HG02884 (cell line): ENCODE results near the gene RETSAT.
A peak's percentile ranks its signal among the peaks of the same experiment; 100 is the strongest.
"Not testable (repeated sequence)": the region's sequence is repeated elsewhere in the genome, so short reads cannot be mapped to it uniquely, and the experiment has no call there.

Source experiments
- ATAC-seq: cut with Tn5 transposase; IDR thresholded peaks from one replicate; pipeline ENCODE4 v1.9.1; 2021; ENCODE audit warnings: mild to moderate bottlenecking, moderate library complexity; ENCODE audit not compliant: unreplicated experiment

Gene RETSAT

DNA sequence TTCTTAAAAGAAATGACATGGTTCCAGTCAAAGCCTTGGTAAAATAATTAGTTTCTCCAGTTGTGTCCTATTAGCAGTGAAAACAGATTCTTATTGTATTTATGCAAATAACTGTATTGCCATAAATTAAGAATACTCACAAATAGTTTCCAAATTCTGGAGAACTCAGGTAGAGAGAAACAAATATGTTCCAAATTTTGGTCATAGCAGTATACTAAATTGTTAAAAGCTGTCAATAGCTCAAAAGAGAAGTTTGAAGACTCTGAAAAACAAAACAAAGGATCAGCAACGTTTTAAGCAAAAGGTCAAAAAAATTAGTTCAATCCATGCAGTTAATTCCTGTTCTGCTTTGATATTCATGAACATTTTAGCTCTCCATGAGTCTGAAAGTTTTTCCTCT, 25.7 kb upstream of the RETSAT start:
- no peak for ATAC-seq

DNA sequence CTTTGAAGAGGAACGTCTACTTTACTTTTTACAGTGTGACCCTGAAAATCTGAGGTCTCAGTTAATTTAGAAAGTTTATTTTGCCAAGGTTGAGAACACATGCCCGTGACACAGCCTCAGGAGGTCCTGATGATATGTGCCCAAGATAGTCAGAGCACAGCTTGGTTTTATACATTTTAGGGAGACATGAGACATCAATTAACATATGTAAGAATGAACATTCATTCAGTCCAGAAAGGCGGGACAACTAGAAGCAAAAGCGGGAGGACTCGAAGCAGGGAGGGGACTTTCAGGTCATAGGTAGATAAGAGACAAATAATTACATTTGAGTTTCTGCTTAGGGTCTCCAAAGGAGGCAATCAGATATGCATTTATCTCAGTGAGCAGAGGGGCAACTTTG, 23.9 kb upstream of the RETSAT start:
- no peak for ATAC-seq

DNA sequence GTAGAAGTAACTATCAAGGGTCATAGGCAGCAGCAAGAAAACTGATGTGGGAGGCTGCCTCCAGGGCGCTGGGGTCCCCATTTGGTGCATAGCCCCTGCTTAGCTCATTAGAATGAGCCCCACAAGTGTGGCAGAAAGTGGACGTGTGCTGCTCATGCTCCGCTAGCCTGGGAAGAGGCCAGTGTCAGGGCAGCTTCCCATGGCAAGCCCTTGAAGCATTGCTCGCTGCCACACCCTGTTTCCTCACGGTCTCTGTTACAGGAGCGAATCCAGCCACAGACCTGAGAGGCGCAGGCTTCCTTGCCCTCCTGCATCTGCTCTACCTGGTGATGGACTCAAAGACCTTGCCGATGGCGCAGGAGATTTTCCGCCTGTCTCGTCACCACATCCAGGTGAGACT, 22.8 kb upstream of the RETSAT start:
- ATAC-seq, result no peak

DNA sequence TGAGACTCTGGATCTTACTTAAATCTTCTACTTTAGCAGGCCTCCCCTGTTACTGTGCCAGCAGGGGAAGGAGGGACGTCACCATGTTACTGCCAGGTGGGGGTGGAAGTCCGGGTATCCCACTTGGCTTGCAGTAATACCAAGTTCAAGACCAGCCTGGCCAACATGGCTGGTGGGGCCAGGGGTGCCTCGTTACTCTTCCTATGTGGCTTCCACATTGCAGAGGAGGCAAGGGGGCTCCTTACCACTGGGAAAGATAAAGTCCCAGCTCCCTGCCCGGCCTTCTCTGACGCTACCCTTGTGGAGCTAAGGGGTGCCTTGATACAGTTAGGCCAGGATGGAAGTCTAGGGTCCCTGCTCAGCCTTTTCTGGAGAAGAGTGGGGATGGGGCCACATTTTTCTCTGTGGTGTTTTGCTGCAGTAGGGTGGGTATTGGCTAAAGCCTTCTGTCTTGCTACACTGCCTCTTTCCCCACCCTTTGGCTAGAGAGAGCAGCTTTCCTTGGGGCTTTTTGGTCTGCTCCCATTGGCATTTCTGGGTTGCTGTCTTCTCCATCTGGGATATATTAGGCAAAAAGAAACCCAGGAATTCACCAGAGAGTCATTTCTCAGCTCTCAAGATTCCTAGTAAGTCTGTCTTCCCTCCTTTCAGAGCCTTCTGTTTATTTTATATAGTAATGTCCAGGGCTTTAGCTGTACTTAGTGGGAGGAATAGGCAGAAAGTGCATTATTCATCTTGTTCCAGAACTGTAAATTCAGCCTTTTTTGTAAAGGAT, 22.1 kb upstream of the RETSAT start:
- ATAC-seq, result no peak

DNA sequence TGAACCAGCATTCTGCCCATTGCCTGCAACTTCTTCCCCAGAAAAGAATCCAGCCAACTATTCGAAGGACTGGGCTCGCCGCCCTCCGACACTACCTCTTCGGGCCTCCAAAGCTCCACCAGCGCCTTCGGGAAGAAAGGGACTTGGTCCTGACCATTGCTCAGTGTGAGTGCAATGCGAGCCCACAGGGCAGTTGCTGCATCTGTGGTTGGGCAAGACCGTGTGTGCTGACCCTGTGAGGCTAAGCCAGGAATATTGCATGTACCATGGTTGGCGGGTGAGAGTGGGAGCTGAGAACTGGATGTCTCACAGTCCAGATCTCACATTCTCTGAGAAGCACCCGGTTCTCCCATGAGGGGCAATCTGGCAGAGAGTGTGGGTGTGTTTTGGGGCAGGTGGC, 16.7 kb upstream of the RETSAT start:
- no peak for ATAC-seq

DNA sequence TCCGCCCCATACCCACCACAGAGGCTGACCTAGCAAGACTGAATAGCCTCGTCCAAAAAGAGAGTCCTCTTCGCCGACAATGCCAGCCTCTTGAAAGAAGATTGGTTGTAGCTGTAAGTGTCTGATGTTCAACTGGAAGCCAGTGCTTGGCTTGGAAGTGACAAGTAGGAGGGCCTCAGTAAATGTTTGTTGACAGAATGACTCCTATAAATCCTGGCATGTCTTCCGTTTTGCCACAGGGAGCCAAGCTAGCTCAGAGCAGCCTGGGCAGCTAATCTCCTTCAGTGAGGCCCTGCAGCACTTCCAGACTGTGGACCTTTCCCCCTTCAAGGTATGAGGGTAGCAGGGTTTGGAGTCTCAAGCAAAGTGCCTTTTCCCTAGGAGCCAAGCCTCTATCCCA, 15.2 kb upstream of the RETSAT start:
- ATAC-seq, result no peak

DNA sequence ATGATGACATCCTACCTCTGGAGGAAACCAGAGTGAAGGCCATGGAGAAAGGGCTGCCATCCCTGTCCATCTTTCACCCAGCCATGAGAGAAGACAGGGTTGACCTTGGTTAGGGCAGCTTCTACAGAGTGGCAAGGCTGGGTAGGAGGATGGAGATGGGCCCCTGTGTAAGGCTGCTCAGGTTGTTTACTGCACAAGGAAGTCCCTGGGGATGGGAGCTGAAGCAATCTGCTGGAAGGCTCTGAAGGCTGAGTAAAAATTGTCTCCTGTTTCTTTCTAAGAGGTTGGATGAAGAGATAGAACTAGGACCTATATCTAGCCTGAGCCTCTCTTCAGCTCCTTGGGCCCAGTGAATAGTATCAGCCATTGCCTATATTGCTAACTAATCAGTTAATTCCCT, 14.6 kb upstream of the RETSAT start:
- ATAC-seq, result no peak

DNA sequence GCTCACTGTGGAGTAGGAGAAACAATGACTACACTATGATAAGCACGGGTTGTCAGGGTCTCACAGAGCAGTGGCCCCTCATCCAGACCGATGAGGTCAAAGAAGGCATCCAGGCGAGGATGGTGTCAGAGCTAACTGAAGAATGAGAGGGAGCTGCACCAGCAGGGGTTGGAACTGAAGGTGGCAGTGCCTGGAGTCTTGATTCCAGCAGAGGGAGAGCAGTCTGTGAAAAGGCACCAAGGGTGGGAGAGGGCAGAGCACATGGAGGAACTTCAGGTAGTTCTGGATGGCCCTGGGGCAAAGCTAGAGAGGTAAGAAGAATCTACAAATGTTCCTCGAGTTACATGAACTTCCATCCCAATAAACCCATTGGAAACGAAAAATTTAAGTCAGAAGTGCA, 12.9 kb upstream of the RETSAT start:
- no peak for ATAC-seq

DNA sequence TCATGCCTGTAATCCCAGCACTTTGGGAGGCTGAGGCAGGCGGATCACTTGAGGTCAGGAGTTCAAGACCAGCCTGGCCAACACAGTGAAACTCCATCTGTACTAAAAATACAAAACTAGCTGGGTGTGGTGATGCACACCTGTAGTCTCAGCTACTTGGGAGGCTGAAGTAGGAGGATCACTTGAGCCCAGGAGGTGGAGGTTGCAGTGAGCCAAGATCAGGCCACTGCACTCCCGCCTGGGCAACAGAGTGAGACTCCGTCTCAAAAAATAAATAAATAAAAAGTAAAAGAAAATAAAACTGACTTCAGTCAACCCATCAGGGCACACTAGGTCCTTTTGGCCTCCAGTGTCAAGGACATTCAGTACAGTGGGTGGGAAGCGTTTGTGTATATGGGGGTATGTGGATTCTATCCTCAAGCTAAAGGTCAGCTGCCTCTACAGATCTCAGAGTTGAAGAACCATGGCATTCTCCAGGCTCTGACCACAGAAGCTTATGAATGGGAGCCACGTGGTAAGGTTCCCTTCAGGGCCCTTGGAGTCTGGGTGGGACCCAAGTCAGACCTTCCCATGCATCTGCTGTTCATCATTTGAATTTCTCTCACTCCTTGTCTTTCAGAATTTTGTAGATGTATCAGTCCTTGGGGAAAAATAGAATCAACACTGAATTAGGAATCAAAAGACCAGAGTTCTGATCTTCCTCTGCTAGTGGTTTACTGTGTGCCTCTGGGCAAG, 8.5 kb upstream of the RETSAT start:
- not testable (repeated sequence) for ATAC-seq

DNA sequence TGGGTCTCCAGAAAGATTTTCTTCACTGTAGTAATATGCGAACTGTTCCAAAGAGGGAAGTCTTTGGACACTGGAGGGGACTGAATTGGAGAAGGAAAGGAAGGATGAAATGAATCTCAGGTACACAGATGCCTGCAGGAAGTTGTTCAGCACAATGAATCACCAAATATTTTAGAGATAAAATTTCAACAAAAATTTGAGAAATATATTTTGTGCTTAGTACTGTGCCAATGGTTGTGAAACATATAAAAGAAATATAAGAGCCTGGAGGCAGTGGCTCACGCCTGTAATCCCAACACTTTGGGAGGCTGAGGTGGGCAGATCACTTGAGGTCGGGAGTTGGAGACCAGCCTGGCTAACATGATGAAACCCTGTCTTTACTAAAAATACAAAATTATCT, 3.4 kb upstream of the RETSAT start:
- no peak for ATAC-seq

DNA sequence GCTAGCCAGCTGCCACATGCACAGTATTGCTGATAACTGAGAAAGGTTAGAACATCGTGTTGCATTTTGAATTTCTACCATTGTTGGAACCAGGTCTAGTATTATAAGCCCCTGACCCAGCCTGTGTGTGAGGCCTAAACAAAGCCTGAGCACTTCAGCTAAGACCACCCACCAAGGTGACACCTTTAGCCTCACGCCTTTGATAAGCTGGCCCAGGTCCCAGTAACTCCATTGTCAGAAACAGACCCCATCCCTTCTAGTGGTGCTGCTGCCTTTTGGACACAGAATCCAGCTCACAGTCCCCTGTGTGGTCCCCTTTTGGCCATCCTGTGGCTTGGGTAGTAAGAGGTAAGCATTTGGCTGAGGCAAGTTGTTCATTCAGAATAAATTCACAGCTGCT, 1.9 kb upstream of the RETSAT start:
- no peak for ATAC-seq

DNA sequence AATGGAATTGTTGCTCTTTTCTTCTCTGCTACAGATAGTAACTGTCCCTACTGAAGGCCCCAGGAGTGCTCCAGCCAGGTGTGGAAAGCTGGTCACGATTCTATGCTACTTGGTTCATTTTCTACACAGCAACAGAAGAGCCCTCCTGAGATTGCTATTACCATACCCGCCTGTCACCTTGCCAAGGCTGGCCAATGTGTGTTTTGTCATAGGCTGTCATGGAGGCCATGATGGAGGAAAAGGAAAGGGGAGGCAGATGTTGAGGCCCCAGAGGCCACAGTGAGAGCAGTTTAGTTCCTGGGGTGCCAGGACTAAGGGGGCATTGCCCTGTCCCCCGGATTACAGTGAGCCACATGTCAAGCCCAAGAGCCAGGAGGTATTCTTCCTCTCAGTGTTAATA, 1.2 kb upstream of the RETSAT start:
- no peak for ATAC-seq

DNA sequence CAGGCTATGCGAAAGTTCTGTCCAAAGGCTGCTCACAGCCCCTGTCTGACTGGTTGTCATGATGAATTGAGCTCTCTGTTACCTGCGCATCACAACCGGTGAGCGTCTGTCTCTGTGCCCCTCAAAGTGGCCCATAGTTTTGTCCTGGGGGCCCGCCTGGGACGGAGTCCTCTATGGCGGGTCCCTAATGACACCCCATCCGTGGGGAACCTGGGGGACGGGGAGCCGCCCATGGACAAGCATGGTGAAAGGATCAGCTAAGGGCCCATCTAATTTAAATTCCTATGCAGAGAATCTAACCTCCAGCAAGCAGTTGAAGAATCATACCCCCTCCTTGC, 714 bp upstream of the RETSAT start:
- ATAC-seq, result peak; percentile 1

DNA sequence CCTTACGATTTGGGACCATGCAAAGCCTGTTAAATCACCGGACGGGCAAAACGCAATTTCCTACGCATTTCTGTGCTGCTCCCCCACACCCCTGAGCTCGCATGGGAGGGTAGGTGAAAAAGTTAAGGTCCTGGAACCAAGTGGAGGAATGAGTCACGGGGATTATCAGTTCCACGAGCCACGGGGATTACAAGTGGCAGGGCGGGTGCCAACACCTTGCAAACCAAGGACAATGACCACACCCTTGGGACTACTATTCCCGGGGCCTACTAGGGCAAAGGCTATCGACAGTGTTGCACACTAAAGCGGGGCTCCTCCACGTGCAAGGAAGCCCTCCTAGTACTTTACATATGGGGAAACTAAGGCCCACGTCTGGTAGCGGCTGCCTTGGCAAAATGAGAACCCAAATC, 447 bp downstream of the RETSAT start:
- ATAC-seq, result no peak

DNA sequence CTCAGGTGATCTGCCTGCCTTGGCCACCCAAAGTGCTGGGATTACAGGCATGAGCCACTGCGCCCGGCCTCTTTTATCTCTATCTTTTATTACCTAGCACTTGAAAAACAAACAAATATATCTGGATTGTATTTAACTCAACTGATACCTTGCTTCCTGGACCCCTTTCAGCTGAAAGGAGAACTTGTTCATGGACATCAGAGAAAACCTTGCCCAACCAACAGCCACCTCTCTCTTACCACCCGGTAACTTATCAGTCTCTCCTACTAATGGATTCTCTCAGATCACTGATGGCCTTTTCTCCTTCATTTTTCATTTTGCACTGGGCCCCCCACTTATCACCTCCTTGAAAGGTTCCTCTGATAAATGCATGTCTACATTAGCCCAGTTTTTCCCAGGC, 6.7 kb downstream of the RETSAT start:
- ATAC-seq, result no peak

DNA sequence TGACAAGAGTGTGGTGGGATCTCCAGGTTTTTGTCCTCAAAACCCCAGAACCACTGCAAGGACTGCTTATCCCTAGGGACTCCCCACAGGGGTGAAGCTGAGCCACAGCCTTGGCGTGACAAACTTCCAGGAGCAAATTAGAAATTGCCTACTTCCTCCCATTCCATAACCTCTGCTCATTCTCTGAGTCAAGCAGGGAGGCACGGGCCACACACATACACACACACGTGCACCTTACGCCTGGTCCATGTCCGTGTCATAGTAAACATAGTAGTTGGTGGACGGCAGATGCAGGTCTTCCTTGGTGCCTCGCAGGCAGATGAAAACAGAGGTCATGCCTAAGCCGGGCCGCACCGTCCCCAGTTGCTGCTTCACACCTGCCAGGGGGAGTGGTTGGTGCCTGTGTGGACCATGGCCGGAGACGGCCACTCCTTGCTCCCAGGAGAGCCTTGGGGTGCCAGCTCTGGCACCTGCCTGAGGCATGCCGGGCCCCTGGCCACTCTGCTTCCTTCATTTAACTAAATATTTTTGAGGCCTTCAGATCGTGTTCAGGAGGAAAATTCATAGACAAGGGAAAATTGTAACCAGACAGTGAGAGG, 9.9 kb downstream of the RETSAT start:
- ATAC-seq, result no peak

DNA sequence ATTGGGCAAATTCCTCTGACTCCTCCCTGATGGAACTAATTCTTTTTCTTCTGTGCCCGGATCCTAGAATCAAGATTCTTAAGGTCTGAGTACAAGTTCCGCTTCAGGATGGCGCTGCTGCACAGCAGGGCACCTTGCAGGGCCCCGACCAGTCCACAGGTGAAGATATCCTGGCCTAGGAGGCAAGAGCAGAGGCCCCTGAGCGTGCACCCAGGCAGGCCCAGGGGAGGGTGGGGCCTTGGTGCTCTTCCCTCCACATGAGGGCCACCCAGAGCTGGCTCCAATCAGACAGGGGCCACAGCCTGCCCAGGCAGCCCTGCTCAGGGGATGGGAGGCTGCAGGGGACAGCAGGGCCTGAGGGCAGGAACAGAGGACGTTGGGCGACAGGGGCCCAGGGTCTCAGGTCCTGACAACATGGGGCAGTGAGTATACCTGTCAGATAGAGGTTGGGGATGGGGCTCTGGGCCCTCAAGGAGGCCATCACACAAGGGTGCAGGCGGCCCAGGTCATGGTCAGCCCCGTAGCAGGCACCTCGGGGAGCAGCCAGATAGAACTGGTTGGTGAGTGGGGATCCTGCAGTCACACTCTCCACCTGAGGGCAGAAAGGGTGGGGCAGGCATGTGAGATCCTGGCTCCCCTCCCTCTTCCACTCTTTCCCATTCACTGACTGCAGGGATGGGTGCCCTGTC, 11.0 kb downstream of the RETSAT start:
- not testable (repeated sequence) for ATAC-seq

DNA sequence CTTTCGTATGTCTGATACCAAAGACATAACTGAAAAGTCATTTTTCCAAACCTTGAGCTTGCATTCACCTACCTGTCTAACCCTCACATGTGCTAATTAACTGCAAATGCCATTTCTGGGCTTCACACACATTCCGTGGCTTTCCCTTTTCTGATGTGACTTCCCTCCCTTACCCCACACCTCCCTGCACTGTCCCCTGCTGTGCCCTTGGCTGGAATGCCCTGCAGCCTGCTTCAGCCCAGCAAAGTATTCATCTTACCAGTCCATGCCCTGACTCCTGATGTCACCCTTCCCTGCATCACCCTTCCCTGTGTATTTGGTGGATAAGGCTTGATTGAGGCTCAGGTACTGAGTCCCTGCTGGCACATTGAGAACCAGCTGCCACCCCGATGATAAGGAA, 12.2 kb downstream of the RETSAT start:
- no peak for ATAC-seq

DNA sequence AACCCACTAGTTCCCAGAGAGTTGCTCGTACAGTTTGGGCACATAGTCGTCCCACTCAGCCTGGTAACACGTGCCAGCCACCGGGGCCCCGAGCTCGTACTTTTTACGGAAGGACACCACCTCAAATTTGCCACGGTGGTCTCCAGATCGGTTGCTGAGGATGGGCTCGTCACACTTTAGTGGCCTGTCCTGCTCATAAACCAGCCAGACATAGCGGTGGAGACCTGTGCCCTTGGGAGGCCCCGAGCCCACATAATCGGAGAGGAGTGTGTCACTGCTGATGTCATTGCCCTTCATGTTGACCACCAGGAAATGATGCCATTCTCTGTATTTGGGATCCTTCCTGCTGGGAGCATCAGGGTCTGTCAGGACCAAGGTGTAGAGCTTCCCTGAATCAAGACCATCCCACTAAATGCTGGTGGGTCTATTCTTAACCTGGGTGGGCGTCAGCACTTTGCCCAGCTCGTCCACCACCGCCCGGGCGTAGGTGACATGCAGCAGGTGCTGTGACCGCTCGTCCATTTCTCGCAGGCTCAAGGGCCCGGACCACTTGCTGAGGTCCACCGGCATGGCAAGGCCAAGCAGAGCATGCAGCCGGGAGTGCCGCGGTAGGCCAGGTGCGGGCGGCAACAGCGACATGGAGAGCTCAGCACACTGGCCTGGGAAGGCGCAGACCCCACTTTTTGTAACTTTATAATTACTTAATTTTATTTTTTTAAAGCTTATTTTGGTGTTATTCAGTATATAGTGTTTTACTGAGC, 12.9 kb downstream of the RETSAT start:
- ATAC-seq, result no peak

DNA sequence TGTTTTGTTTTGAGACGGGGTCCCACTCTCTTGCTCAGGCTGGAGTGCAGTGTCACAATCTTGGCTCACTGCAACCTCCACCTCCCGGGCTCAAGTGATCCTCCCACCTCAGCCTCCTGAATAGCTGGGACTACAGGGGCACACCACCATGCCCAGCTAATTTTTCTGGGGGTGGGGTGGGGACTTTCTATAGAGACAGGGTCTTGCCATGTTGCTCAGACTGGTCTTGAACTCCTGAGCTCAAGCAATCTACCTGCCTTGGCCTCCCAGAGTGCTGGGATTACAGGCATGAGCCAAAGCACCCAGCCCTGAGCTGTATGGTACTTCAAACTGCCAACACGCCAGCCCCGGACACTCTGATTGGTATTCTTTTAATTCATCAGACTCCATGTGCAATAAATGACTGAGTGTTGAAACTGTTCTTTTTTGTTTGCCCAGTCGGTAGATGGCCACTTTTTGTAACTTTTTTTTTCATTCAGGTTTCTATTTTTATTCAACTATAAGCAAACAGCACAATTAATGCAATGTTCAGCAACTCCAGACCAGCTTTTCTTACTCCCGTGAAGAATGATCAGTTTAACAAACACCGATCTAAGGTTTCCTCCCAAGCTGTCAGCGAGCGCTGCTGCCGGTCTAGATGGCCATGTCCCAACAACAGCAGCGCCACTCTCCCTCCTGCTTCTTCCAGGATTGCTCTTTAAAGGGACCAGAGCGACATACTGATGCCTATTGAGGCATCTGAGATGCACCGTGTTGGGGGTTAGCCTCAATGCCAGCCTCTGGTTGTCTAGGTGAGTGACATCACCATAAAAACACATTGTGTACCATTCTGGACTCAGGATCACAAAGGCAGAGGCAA, 14.1 kb downstream of the RETSAT start:
- no peak for ATAC-seq
